ENCODE measurements around the gene WNT8B. TPM values are rescaled to one million over a fixed set of nuclear protein-coding genes. Genes with fewer than 3 reads are reported as not detected.

Gene WNT8B
- polyA plus RNA-seq, 1 donor (not counting 4 experiments of a cell fraction or from before 2014, with no cell fraction given), result not detected

DNA sequence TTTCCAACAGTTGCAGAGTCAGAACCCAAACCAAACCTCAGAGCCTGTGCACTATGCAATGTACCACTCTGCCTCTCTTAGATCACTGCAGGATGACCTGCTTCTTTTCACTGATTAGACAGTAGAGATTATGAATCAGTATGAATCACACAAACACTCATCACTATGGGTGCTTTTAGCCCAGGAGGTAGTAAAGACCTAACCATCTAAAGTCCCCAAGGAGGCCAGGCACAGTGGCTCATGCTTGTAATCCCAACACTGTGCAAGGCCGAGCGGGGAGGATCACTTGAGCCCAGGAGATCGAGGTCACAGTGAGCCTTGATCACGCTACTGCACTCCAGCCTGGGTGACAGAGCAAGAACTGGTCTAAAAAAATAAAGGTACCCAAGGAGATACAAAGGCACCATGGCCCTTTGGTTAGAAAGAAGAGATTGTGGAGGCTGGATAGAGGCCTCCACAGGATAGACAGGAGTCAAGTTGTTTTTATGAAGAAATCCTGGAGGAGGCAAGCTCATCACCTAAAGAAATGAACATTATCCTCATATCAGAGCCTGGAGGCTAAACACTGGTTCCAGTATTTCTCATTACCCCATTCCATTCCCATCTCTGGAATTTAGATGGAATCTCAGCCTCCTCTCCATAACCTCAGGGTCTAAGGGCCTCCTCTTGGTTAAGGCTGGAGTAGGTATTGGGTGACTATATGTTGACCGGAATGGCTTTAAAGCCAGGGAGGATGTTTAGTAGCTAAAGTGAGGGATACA, 44.0 kb downstream of the WNT8B start:
- H2AFZ ChIP-seq (ENCODE audit: control insufficient read depth, low read length), result no peak overlapping the region
- dilution Hi-C loops (cut with MboI; ENCODE audit: extremely low pct_ligation_motif_present, low sequenced_read_pairs), result no loop called here
- no peaks in the 10 kb centered on the region for H3K79me2 ChIP-seq (ENCODE audit: control insufficient read depth, insufficient read depth, low read length)
- no peaks in the 10 kb centered on the region for H3K27me3 ChIP-seq (ENCODE audit: control insufficient read depth, extremely low read depth, insufficient read depth, low read length)
- no peak overlapping the region for H3K4me2 ChIP-seq (ENCODE audit: control insufficient read depth, extremely low read depth, insufficient read depth, low read depth, low read length)
- peak; percentile 45 for DNase-seq (ENCODE audit: low read depth, low spot score)
- H3K36me3 ChIP-seq (ENCODE audit: control insufficient read depth in 2 of 2, extremely low read depth in 1 of 2, insufficient read depth in 2 of 2, low read length in 2 of 2), result peaks cover 4 to 8% of the 10 kb centered on the region in 2 experiments
- peak; percentile 88 for FAIRE-seq
- H3K9me1 ChIP-seq (ENCODE audit: control insufficient read depth, extremely low read depth, insufficient read depth, low read length), result no peaks in the 10 kb centered on the region
- H4K20me1 ChIP-seq (ENCODE audit: control insufficient read depth, extremely low read depth, insufficient read depth, low read length), result peaks cover 4% of the 10 kb centered on the region
- no peak overlapping the region for H3K4me3 ChIP-seq (ENCODE audit: control insufficient read depth in 2 of 3, extremely low read depth in 1 of 3, insufficient read depth in 2 of 3, low read depth in 1 of 3, low read length in 3 of 3)
- H3K9me3 ChIP-seq (ENCODE audit: control insufficient read depth, low read depth, low read length), result no peaks in the 10 kb centered on the region
- H3K4me1 ChIP-seq (ENCODE audit: control insufficient read depth, extremely low read depth, insufficient read depth, low read length), result peaks cover 12% of the 10 kb centered on the region
- no peak overlapping the region for H3K27ac ChIP-seq (ENCODE audit: control insufficient read depth, insufficient read depth, low read length)
- TF ChIP-seq, protein P1, sequence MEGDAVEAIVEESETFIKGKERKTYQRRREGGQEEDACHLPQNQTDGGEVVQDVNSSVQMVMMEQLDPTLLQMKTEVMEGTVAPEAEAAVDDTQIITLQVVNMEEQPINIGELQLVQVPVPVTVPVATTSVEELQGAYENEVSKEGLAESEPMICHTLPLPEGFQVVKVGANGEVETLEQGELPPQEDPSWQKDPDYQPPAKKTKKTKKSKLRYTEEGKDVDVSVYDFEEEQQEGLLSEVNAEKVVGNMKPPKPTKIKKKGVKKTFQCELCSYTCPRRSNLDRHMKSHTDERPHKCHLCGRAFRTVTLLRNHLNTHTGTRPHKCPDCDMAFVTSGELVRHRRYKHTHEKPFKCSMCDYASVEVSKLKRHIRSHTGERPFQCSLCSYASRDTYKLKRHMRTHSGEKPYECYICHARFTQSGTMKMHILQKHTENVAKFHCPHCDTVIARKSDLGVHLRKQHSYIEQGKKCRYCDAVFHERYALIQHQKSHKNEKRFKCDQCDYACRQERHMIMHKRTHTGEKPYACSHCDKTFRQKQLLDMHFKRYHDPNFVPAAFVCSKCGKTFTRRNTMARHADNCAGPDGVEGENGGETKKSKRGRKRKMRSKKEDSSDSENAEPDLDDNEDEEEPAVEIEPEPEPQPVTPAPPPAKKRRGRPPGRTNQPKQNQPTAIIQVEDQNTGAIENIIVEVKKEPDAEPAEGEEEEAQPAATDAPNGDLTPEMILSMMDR (optimal IDR thresholded peaks at IDR 0.05 in 1 of 3, IDR thresholded peaks at IDR 0.05 in 1 of 3, conservative IDR thresholded peaks at IDR 0.05 in 1 of 3; ENCODE audit: extremely low read depth in 1 of 3, insufficient read depth in 2 of 3, low read length in 3 of 3), result no peak
- no peak for TF ChIP-seq EZH2 (IDR thresholded peaks at IDR 0.05; ENCODE audit: low read length)
- no peak overlapping the region for H3K9ac ChIP-seq (ENCODE audit: control insufficient read depth, extremely low read depth, insufficient read depth, low read length)

DNA sequence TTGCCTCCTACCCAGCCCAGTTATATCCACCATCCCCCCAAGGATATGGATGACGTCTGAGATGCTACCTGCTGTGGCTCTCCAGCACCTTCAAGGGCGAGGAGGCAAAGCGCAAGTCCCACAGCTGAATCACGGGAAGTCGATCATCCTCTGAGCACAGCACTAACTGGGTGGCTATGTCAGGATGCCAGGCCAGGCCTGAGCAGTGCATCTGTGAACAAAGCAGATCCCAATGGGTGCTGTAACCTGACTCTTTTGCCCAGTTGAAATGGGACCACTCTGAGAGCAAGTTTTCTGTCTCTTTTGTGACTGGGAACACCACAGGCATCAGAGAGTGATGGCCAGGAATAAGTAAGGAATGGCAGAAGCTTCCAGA, 44.5 kb downstream of the WNT8B start:
- Histone ChIP-seq H3K27me3 (ENCODE audit: control insufficient read depth, extremely low read depth, insufficient read depth, low read length) (no peaks in the 10 kb centered on the region), H3K27ac (ENCODE audit: control insufficient read depth, insufficient read depth, low read length) (no peak overlapping the region), H4K20me1 (ENCODE audit: control insufficient read depth, extremely low read depth, insufficient read depth, low read length) (peaks cover 4% of the 10 kb centered on the region), H3K9me3 (ENCODE audit: control insufficient read depth, low read depth, low read length) (no peaks in the 10 kb centered on the region), H3K4me1 (ENCODE audit: control insufficient read depth, extremely low read depth, insufficient read depth, low read length) (peaks cover 12% of the 10 kb centered on the region), H2AFZ (ENCODE audit: control insufficient read depth, low read length) (no peak overlapping the region), H3K36me3 (ENCODE audit: control insufficient read depth in 2 of 2, extremely low read depth in 1 of 2, insufficient read depth in 2 of 2, low read length in 2 of 2) (peaks cover 4 to 7% of the 10 kb centered on the region in 2 experiments), H3K4me3 (ENCODE audit: control insufficient read depth in 2 of 3, extremely low read depth in 1 of 3, insufficient read depth in 2 of 3, low read depth in 1 of 3, low read length in 3 of 3) (no peak overlapping the region), H3K9me1 (ENCODE audit: control insufficient read depth, extremely low read depth, insufficient read depth, low read length) (no peaks in the 10 kb centered on the region), H3K4me2 (ENCODE audit: control insufficient read depth, extremely low read depth, insufficient read depth, low read depth, low read length) (no peak overlapping the region), H3K9ac (ENCODE audit: control insufficient read depth, extremely low read depth, insufficient read depth, low read length) (no peak overlapping the region), H3K79me2 (ENCODE audit: control insufficient read depth, insufficient read depth, low read length) (no peaks in the 10 kb centered on the region)
- FAIRE-seq (no peak), DNase-seq (ENCODE audit: low read depth, low spot score) (no peak)
- dilution Hi-C loops (cut with MboI; ENCODE audit: extremely low pct_ligation_motif_present, low sequenced_read_pairs), result no loop called here
- TF ChIP-seq EZH2 (IDR thresholded peaks at IDR 0.05; ENCODE audit: low read length), result no peak
- TF ChIP-seq, protein P1 (optimal IDR thresholded peaks at IDR 0.05 in 1 of 3, IDR thresholded peaks at IDR 0.05 in 1 of 3, conservative IDR thresholded peaks at IDR 0.05 in 1 of 3; ENCODE audit: extremely low read depth in 1 of 3, insufficient read depth in 2 of 3, low read length in 3 of 3), result no peak

Measured in keratinocyte (primary cell).